Stimulated activated naive CD8-positive, alpha-beta T cell treated with anti-CD3 and anti-CD28 coated beads, Interleukin-15, Interleukin-2, amounts not matched to agents 100 ng/mL and 50 ng/mL, for 24 hours (primary cell): ENCODE results near the gene NCCRP1.
A peak's percentile ranks its signal among the peaks of the same experiment; 100 is the strongest.

Source experiments
- H3K27ac Mint-ChIP-seq: one replicate; pipeline ENCODE4 v1.8.0; 2021; ENCODE audit warnings: mild to moderate bottlenecking, mixed read lengths
- H3K27me3 Mint-ChIP-seq: one replicate; pipeline ENCODE4 v1.8.0; 2021; ENCODE audit warnings: mixed read lengths
- H3K36me3 Mint-ChIP-seq: one replicate; pipeline ENCODE4 v1.8.0; 2021; ENCODE audit warnings: low read depth, mixed read lengths
- H3K4me1 Mint-ChIP-seq: one replicate; pipeline ENCODE4 v1.8.0; 2021; ENCODE audit warnings: low read depth, mixed read lengths
- H3K4me3 Mint-ChIP-seq: one replicate; pipeline ENCODE4 v1.8.0; 2021; ENCODE audit warnings: mild to moderate bottlenecking, mixed read lengths
- H3K9me3 Mint-ChIP-seq: one replicate; pipeline ENCODE4 v1.8.0; 2021; ENCODE audit warnings: mixed read lengths

The NCCRP1 gene, protein sequence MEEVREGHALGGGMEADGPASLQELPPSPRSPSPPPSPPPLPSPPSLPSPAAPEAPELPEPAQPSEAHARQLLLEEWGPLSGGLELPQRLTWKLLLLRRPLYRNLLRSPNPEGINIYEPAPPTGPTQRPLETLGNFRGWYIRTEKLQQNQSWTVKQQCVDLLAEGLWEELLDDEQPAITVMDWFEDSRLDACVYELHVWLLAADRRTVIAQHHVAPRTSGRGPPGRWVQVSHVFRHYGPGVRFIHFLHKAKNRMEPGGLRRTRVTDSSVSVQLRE

GRCh38 chr19:39196860-39197562 is at the start of gene NCCRP1:
Gene NCCRP1 (plus strand): TSS chr19:39196964. CDS start chr19:39196983, 19 bp downstream.
- no peak within 1 kb of the TSS for H3K27ac Mint-ChIP-seq

GRCh38 chr19:39147480-39147879 is 49.3 kb upstream of the NCCRP1 start:
- Mint-ChIP-seq H3K9me3 (no peaks in the 10 kb centered on the region), H3K27ac (no peak overlapping the region), H3K27me3 (no peaks in the 10 kb centered on the region), H3K36me3 (peaks cover 3% of the 10 kb centered on the region), H3K4me1 (peaks cover 12% of the 10 kb centered on the region), H3K4me3 (no peak overlapping the region)

More at GRCh38 chr19:39196860-39197562, at the start of gene NCCRP1:
- Mint-ChIP-seq H3K36me3 (no peaks in the 10 kb centered on the region), H3K4me3 (peak within 1 kb of the TSS; percentile 43), H3K4me1 (peaks cover 15% of the 10 kb centered on the region), H3K27me3 (peaks cover 62% of the 10 kb centered on the region), H3K9me3 (no peaks in the 10 kb centered on the region)

DNA sequence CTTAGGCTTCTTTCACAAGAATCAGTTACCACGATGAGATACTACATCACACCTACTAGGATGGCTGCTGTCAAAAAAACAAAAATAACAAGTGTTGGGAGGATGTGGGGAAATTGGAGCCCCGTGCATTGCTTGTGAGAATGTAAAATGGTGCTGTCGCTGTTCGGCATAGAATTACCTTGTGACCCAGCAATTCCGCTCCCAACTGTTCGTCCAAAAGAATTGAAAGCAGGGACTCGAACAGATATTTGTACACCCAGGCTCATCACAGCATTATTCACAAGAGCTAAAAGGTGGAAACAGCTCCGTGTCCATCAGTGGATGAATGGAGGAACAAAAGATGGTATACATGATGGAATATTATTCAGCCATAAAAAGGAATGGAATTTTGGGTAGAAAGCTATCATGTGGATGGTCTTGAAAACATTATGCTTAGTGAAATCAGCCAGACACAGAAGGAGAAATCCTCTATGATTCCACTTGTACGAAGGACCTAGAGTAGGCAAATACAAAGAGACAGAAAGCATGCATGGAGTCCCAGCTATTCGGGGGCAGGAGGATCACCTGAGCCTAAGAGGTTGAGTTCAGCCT is 47.7 kb upstream of the NCCRP1 start:
- Mint-ChIP-seq H3K9me3 (no peaks in the 10 kb centered on the region), H3K27me3 (no peaks in the 10 kb centered on the region), H3K4me3 (no peak overlapping the region), H3K27ac (no peak overlapping the region), H3K36me3 (peaks cover 3% of the 10 kb centered on the region), H3K4me1 (peaks cover 5% of the 10 kb centered on the region)

DNA sequence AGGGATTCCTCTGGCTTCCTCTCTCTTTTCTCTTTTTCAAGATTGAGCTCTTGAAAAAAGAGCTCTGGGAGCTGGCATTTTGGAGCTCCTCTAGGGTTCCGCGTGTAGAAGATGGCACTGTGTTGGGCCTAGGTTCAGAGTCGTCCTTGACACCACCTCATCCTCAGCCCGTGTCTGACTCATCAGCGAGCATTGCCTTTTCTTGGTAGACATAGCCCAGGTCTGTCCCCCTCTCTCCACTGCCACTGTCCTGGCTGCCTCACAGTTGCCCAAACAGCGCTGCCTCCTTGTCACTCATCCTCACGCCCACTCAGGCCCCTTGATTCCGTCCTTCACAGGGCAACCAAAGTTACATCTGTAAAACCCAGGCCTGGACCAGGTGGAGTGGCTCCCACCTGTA is 46.5 kb upstream of the NCCRP1 start:
- Mint-ChIP-seq H3K4me3 (no peak overlapping the region), H3K4me1 (no peaks in the 10 kb centered on the region), H3K36me3 (peaks cover 3% of the 10 kb centered on the region), H3K27ac (no peak overlapping the region), H3K9me3 (no peaks in the 10 kb centered on the region), H3K27me3 (no peaks in the 10 kb centered on the region)

DNA sequence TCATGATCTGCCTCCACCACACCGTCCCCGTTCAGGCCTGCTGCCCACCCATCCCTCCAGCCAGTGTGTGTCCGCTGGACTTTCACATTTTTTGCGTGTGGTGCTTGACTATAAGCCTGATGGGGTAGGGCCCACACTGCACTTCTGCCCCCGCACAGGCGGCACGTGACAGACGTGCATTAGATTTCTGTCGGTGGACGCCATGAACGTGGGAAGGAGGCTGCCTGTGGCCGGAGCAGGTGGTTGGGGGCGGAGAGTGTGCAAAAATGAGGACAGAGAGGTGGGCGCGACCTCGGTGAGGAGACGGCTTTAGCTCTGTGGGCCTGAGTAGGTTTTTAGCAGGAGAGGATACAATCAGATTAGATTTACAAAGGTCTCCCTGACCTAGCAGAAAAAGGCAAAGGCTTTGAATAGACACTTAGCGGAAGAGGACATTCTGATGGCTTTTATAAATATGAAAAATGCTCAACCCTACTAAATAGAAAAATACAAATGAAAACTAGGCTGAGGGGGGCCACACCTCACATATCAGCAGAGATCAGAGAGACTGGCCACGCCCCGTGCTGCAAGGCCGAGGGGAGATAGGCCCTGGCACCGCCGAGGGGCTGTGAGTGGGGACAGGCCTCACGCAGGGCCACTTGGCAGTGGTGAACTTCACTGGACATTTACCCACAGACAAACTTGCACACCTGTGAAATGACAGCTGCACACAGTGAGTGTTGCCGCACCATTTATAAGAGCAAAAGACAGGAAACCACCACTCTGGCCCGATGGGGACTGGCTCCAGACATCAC is 45.8 kb upstream of the NCCRP1 start:
- H3K27ac Mint-ChIP-seq: no peak overlapping the region
- no peak overlapping the region for H3K4me3 Mint-ChIP-seq
- H3K27me3 Mint-ChIP-seq: no peaks in the 10 kb centered on the region
- peaks cover 3% of the 10 kb centered on the region for H3K36me3 Mint-ChIP-seq
- H3K4me1 Mint-ChIP-seq: no peaks in the 10 kb centered on the region
- no peaks in the 10 kb centered on the region for H3K9me3 Mint-ChIP-seq

GRCh38 chr19:39152066-39152465 is 44.7 kb upstream of the NCCRP1 start:
- no peak overlapping the region for H3K4me3 Mint-ChIP-seq
- peaks cover 3% of the 10 kb centered on the region for H3K36me3 Mint-ChIP-seq
- no peak overlapping the region for H3K27ac Mint-ChIP-seq
- H3K4me1 Mint-ChIP-seq: peaks cover 3% of the 10 kb centered on the region
- no peaks in the 10 kb centered on the region for H3K27me3 Mint-ChIP-seq
- H3K9me3 Mint-ChIP-seq: no peaks in the 10 kb centered on the region

GRCh38 chr19:39154100-39154628 is 42.6 kb upstream of the NCCRP1 start:
- no peak overlapping the region for H3K4me3 Mint-ChIP-seq
- no peaks in the 10 kb centered on the region for H3K27me3 Mint-ChIP-seq
- no peak overlapping the region for H3K27ac Mint-ChIP-seq
- H3K36me3 Mint-ChIP-seq: no peaks in the 10 kb centered on the region
- no peaks in the 10 kb centered on the region for H3K9me3 Mint-ChIP-seq
- peaks cover 4% of the 10 kb centered on the region for H3K4me1 Mint-ChIP-seq

GRCh38 chr19:39154629-39155100 is 42.1 kb upstream of the NCCRP1 start:
- no peaks in the 10 kb centered on the region for H3K36me3 Mint-ChIP-seq

GRCh38 chr19:39155114-39155700 is 41.6 kb upstream of the NCCRP1 start:
- Mint-ChIP-seq H3K4me1 (peaks cover 4% of the 10 kb centered on the region), H3K27me3 (no peaks in the 10 kb centered on the region), H3K27ac (no peak overlapping the region), H3K9me3 (no peaks in the 10 kb centered on the region), H3K4me3 (no peak overlapping the region), H3K36me3 (no peaks in the 10 kb centered on the region)

More at GRCh38 chr19:39154629-39155100, 42.1 kb upstream of the NCCRP1 start:
- Mint-ChIP-seq H3K27me3 (no peaks in the 10 kb centered on the region), H3K4me1 (peaks cover 4% of the 10 kb centered on the region), H3K4me3 (no peak overlapping the region), H3K9me3 (no peaks in the 10 kb centered on the region), H3K27ac (no peak overlapping the region)

DNA sequence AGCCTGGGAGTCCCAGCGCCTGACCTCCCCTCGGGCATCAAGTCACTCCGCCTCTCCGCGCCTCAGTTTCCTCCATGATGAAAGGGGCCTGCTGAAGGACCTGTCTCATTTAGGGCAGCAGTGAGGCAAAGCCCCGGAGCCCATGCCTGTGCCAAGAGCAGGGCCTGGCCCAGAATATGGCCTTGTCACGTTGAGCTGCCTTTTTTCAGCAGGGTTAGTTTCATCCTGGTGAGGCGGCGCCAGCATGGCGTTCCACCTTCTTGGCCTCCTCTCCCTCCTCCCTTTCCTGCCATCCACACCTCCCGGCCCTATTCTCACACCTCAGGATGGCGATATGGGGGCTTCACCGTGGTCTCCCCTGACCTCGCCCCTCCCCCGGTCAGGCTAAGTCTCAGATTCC is 41.0 kb upstream of the NCCRP1 start:
- no peaks in the 10 kb centered on the region for H3K36me3 Mint-ChIP-seq
- no peaks in the 10 kb centered on the region for H3K27me3 Mint-ChIP-seq
- H3K27ac Mint-ChIP-seq: no peak overlapping the region
- H3K9me3 Mint-ChIP-seq: no peaks in the 10 kb centered on the region
- H3K4me1 Mint-ChIP-seq: peaks cover 4% of the 10 kb centered on the region
- no peak overlapping the region for H3K4me3 Mint-ChIP-seq

DNA sequence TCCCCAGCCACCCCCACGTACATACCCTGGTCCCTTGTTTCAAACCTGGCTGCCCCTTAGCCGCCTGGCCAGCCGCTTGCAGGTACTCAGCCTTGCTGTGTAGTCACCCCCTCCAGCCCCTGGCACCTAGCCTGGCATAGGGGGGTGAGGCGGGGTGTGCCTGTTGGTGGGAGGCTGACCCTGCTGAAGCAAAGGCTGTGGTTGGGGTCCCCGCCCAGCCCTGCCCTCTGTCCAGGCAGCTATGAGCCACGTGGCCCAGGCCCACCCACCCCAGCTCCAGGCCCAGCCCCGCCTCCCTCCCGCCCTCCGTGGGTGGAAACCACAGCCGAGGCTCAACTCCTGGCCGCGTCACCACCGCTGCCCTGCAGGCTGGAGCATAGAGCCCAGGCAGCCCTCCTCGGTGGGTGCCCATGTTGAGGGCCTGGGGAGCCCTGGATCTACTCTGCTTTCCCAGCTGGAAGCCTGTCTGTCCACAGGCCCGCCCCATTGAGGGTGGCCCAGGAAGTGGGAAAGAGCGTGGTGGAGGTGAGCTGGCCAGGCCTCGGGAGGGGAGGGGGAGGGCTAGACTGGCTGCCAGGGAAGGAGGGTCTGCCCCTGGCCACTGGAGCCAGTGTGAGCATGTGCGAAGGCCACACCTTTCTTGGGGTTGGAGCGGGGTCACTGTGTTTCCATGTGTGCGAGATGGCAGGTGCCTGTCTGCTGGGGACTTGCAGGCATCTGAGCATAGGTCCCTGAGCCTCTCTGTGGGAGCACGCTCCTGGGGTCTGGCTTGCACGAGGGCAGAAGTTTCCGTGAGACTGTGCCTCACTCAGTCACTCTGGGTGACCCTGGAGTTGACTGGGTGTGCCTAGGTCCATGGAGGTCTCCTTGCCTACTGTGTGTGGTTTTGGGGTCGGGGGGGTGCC is 40.2 kb upstream of the NCCRP1 start:
- Mint-ChIP-seq H3K4me1 (peaks cover 4% of the 10 kb centered on the region), H3K27ac (no peak overlapping the region), H3K36me3 (no peaks in the 10 kb centered on the region), H3K4me3 (no peak overlapping the region), H3K27me3 (no peaks in the 10 kb centered on the region), H3K9me3 (no peaks in the 10 kb centered on the region)

GRCh38 chr19:39157275-39157996 is 39.3 kb upstream of the NCCRP1 start:
- H3K9me3 Mint-ChIP-seq: no peaks in the 10 kb centered on the region
- H3K4me3 Mint-ChIP-seq: no peak overlapping the region
- H3K4me1 Mint-ChIP-seq: peaks cover 5% of the 10 kb centered on the region
- no peaks in the 10 kb centered on the region for H3K36me3 Mint-ChIP-seq
- no peaks in the 10 kb centered on the region for H3K27me3 Mint-ChIP-seq
- H3K27ac Mint-ChIP-seq: no peak overlapping the region

- Mint-ChIP-seq H3K4me1 (peaks cover 11% of the 10 kb centered on the region), H3K9me3 (no peaks in the 10 kb centered on the region), H3K27me3 (no peaks in the 10 kb centered on the region), H3K36me3 (no peaks in the 10 kb centered on the region), H3K27ac (no peak overlapping the region), H3K4me3 (no peak overlapping the region)
Observed at GRCh38 chr19:39157997-39158389, 38.8 kb upstream of the NCCRP1 start.
